IMR-90 (cell line): ENCODE data around the gene LRCH3. TPM values are rescaled to one million over a fixed set of nuclear protein-coding genes. Genes with fewer than 3 reads are reported as not detected.

Source experiments
- ATAC-seq: fragments of 200-7000 bp; cut with Tn5 transposase; 2 replicates; pipeline ENCODE4 v1.9.1; 2020; ENCODE audit warnings: low read depth, mild to moderate bottlenecking, moderate library complexity
- BruUV-seq: library from RNA; stranded (reverse); fragments of 400-500 nt; replicated peaks from 2 replicates; lab custom pipeline; 2021; lab: Mats Ljungman, UMichigan
- CTCF ChIA-PET: fragments of 300-600 bp; formaldehyde crosslinking; extraction: SDS; loops from one replicate; lab custom pipeline; 2021; ENCODE audit warnings: antibody characterized with exemption; lab: Yijun Ruan, JAX
- POLR2A ChIA-PET: fragments of 300-600 bp; sonication (Branson Sonifier 250); formaldehyde crosslinking; loops from one replicate; lab custom pipeline; 2022; ENCODE audit warnings: antibody characterized with exemption; ENCODE audit not compliant: unreplicated experiment; lab: Charles Lee
- DNase-seq: peaks from one replicate; pipeline ENCODE4 v3.0.0; 2013
- H2AFZ ChIP-seq: replicated peaks from 2 replicates; pipeline ENCODE3; 2013; ENCODE audit warnings: low read length, mild to moderate bottlenecking; ENCODE audit not compliant: poor library complexity
- H2AK5ac ChIP-seq: 2 replicates; pipeline ENCODE4 v1.6.1; 2013; ENCODE audit warnings: low read depth, low read length, inconsistent platforms
- H2AK9ac ChIP-seq: replicated peaks from 2 replicates; pipeline ENCODE3; 2013; ENCODE audit warnings: mild to moderate bottlenecking, low read depth, low read length, moderate library complexity; ENCODE audit not compliant: poor library complexity
- H2BK120ac ChIP-seq: 2 replicates; pipeline ENCODE4 v1.6.1; 2013; ENCODE audit warnings: low read depth, low read length, inconsistent platforms
- H2BK15ac ChIP-seq: 3 replicates; pipeline ENCODE4 v1.6.1; 2013; ENCODE audit warnings: low read depth, low read length, inconsistent platforms
- H2BK20ac ChIP-seq: 2 replicates; pipeline ENCODE4 v1.6.1; 2013; ENCODE audit warnings: low read depth, mild to moderate bottlenecking, inconsistent platforms, low read length, moderate library complexity
- H2BK5ac ChIP-seq: 2 replicates; pipeline ENCODE4 v1.6.1; 2013; ENCODE audit warnings: mild to moderate bottlenecking, low read depth, low read length, inconsistent platforms; ENCODE audit not compliant: poor library complexity, severe bottlenecking
- H3K14ac ChIP-seq: replicated peaks from 2 replicates; pipeline ENCODE4 v1.6.1; 2013; ENCODE audit warnings: low read depth, low read length, inconsistent platforms
- H3K18ac ChIP-seq: 2 replicates; pipeline ENCODE4 v1.6.1; 2013; ENCODE audit warnings: low read depth, low read length, control low read depth
- H3K23ac ChIP-seq: 2 replicates; pipeline ENCODE4 v1.6.1; 2013; ENCODE audit warnings: low read depth, low read length, inconsistent platforms
- H3K27ac ChIP-seq: 2 replicates; pipeline ENCODE4 v1.5.1; 2013; ENCODE audit warnings: mild to moderate bottlenecking, control low read depth, low read length; ENCODE audit not compliant: insufficient read depth
- H3K27me3 ChIP-seq: 2 replicates; pipeline ENCODE4 v1.6.1; 2013; ENCODE audit warnings: low read length; ENCODE audit not compliant: control insufficient read depth, insufficient read depth
- H3K36me3 ChIP-seq: 2 replicates; pipeline ENCODE4 v1.6.1; 2013; ENCODE audit warnings: low read length, mixed read lengths; ENCODE audit not compliant: control insufficient read depth, insufficient read depth
- H3K4ac ChIP-seq: 2 replicates; pipeline ENCODE4 v1.6.1; 2013; ENCODE audit warnings: low read depth, low read length, inconsistent platforms
- H3K4me1 ChIP-seq: 2 replicates; pipeline ENCODE4 v1.6.1; 2013; ENCODE audit warnings: low read length, mixed read lengths; ENCODE audit not compliant: control insufficient read depth, insufficient read depth
- H3K4me2 ChIP-seq: 2 replicates; pipeline ENCODE4 v1.6.1; 2013; ENCODE audit warnings: low read depth, mild to moderate bottlenecking, control low read depth, low read length, moderate library complexity
- H3K4me3 ChIP-seq: 2 replicates; pipeline ENCODE4 v1.5.1; 2013; ENCODE audit warnings: low read depth, mild to moderate bottlenecking, control low read depth, low read length, moderate library complexity; ENCODE audit not compliant: insufficient read depth
- H3K56ac ChIP-seq: 2 replicates; pipeline ENCODE4 v1.6.1; 2013; ENCODE audit warnings: low read length, inconsistent platforms; ENCODE audit not compliant: insufficient read depth; ENCODE audit errors: extremely low read depth
- H3K79me1 ChIP-seq, 2 experiments: 2 replicates each; pipeline ENCODE4 v1.6.1; 2013; ENCODE audit warnings: low read length in 2 of 2, inconsistent platforms in 1 of 2, low read depth in 1 of 2
- H3K9ac ChIP-seq: 2 replicates; pipeline ENCODE4 v1.6.1; 2013; ENCODE audit warnings: low read depth, low read length, control low read depth
- H3K9me1 ChIP-seq: 2 replicates; pipeline ENCODE4 v1.6.1; 2013; ENCODE audit warnings: low read length, inconsistent platforms; ENCODE audit not compliant: insufficient read depth
- H3K9me3 ChIP-seq: 2 replicates; pipeline ENCODE4 v1.6.1; 2013; ENCODE audit warnings: low read length; ENCODE audit not compliant: control insufficient read depth, insufficient read depth
- H4K20me1 ChIP-seq: 2 replicates; pipeline ENCODE4 v1.6.1; 2013; ENCODE audit warnings: low read length, inconsistent platforms; ENCODE audit not compliant: insufficient read depth
- H4K5ac ChIP-seq: 2 replicates; pipeline ENCODE4 v1.6.1; 2013; ENCODE audit warnings: mild to moderate bottlenecking, low read depth, low read length, control low read depth
- H4K8ac ChIP-seq, 2 experiments: 2 replicates each; pipeline ENCODE4 v1.6.1; 2013; ENCODE audit warnings: low read depth in 2 of 2, low read length in 2 of 2, control low read depth in 1 of 2, inconsistent platforms in 1 of 2
- H4K91ac ChIP-seq: 2 replicates; pipeline ENCODE4 v1.6.1; 2013; ENCODE audit warnings: low read depth, low read length, inconsistent platforms; ENCODE audit not compliant: insufficient read depth
- BHLHE40 ChIP-seq: fragments of 150-350 bp; IDR thresholded peaks from 2 replicates; pipeline ENCODE4 v1.6.1; 2016; ENCODE audit warnings: mild to moderate bottlenecking, low read depth, low read length
- CEBPB ChIP-seq: IDR thresholded peaks from 2 replicates; pipeline ENCODE4 v1.6.1; 2012; ENCODE audit warnings: low read depth, low read length, improper control_type of control experiment
- CHD1 ChIP-seq: IDR thresholded peaks from 2 replicates; pipeline ENCODE4 v1.6.1; 2012; ENCODE audit warnings: low read depth, low read length, improper control_type of control experiment
- CTCF ChIP-seq: conservative IDR thresholded peaks from 2 replicates; pipeline ENCODE4 v1.5.1; 2012; ENCODE audit warnings: mild to moderate bottlenecking, low read depth, low read length, improper control_type of control experiment
- ELK1 ChIP-seq: fragments of 150-350 bp; IDR thresholded peaks from 2 replicates; pipeline ENCODE4 v1.6.1; 2016; ENCODE audit warnings: low read depth, mild to moderate bottlenecking, low read length, moderate library complexity, borderline replicate concordance
- FOS ChIP-seq: fragments of 150-350 bp; IDR thresholded peaks from 2 replicates; pipeline ENCODE4 v1.6.1; 2016; ENCODE audit warnings: low read depth, low read length
- MAFK ChIP-seq: IDR thresholded peaks from 2 replicates; pipeline ENCODE4 v1.6.1; 2012; ENCODE audit warnings: low read depth, low read length, improper control_type of control experiment
- MXI1 ChIP-seq: IDR thresholded peaks from 2 replicates; pipeline ENCODE4 v1.6.1; 2012; ENCODE audit warnings: low read depth, mild to moderate bottlenecking, low read length, moderate library complexity, borderline replicate concordance
- POLR2A ChIP-seq: IDR thresholded peaks from 2 replicates; pipeline ENCODE4 v1.6.1; 2012; ENCODE audit warnings: mild to moderate bottlenecking, low read depth, low read length
- RAD21 ChIP-seq: IDR thresholded peaks from 2 replicates; pipeline ENCODE4 v1.6.1; 2012; ENCODE audit warnings: low read length, improper control_type of control experiment
- RFX5 ChIP-seq: IDR thresholded peaks from 2 replicates; pipeline ENCODE4 v1.8.0; 2012; ENCODE audit warnings: low read depth, mild to moderate bottlenecking, low read length, moderate library complexity
- SMC3 ChIP-seq: fragments of 150-350 bp; IDR thresholded peaks from 2 replicates; pipeline ENCODE4 v1.6.1; 2016; ENCODE audit warnings: low read depth, mild to moderate bottlenecking, antibody characterized with exemption, low read length, moderate library complexity
- WGBS, 2 experiments: methylation state at CpG; one replicate each; pipeline versions ENCODE4 v1.1.5 to v1.1.7; 2013; ENCODE audit warnings: missing lambda C conversion rate in 2 of 2; ENCODE audit not compliant: insufficient read length in 1 of 2; ENCODE audit errors: extremely low coverage in 2 of 2; 5-methylcytosine and 5-hydroxymethylcytosine counted together
- dilution Hi-C: fragments of 300-500 bp; cut with HindIII; formaldehyde crosslinking; loops from one replicate; pipeline ENCODE4 v1.14.3; 2018; ENCODE audit warnings: low sequenced_read_pairs; ENCODE audit not compliant: unreplicated experiment
- in situ Hi-C: fragments of 300-500 bp; cut with MboI; formaldehyde crosslinking; loops from 3 replicates; pipeline ENCODE4 v1.14.3; 2019; ENCODE audit warnings: low sequenced_read_pairs, inconsistent platforms, mixed read lengths
- intact Hi-C: fragments of 100-400 bp; cut with micrococcal nuclease; formaldehyde crosslinking; loops from 2 replicates; pipeline ENCODE4 v1.10.0; 2022
- polyA plus RNA-seq, 3 experiments: library from polyadenylated mRNA; depleted of rRNA; stranded (reverse); fragments of >200 nt; gene quantifications; 2 replicates each; pipeline ENCODE4 v1.2.3, GENCODE V29; 2012; ENCODE audit warnings: low replicate concordance in 1 of 3
- total RNA-seq: library from RNA; depleted of rRNA; stranded (reverse); fragments of >200 nt; gene quantifications from 2 replicates; pipeline ENCODE4 v1.2.3, GENCODE V29; 2012

LRCH3 gene
- total and polyA plus RNA-seq, 2 of the 4 experiments (the other 2 are of a cell fraction), result 28.5 to 40.5 TPM

GRCh38 chr3:197896421-197896820, 105.4 kb downstream of the LRCH3 start:
- no peak overlapping the region for H2AFZ ChIP-seq
- H2BK15ac ChIP-seq, result no peak overlapping the region
- no peak overlapping the region for H3K9ac ChIP-seq
- H3K56ac ChIP-seq, result no peak overlapping the region
- H4K5ac ChIP-seq, result no peak overlapping the region
- no peak overlapping the region for H2AK5ac ChIP-seq
- no peak overlapping the region for H3K4me2 ChIP-seq
- POLR2A ChIA-PET, result interaction anchor here (0.7 kb wide), 1 partner anchor 27 kb away, joined by 6 read pairs; no protein-coding TSS in a partner anchor
- no peak overlapping the region for H3K14ac ChIP-seq
- no peak overlapping the region for H4K8ac ChIP-seq
- H4K91ac ChIP-seq, result no peak overlapping the region
- TF ChIP-seq POLR2A, result no peak
- TF ChIP-seq FOS, result no peak
- TF ChIP-seq RFX5, result no peak
- TF ChIP-seq MXI1, result no peak
- no peak for TF ChIP-seq RAD21
- TF ChIP-seq CHD1, result no peak
- no peak for TF ChIP-seq CEBPB
- TF ChIP-seq ELK1, result no peak
- no peak for TF ChIP-seq SMC3
- no peak for TF ChIP-seq CTCF
- TF ChIP-seq MAFK, result no peak
- no peak for TF ChIP-seq BHLHE40
- H3K27ac ChIP-seq, result no peak overlapping the region
- H3K27me3 ChIP-seq, result no peaks in the 10 kb centered on the region
- H2AK9ac ChIP-seq, result no peak overlapping the region
- no TSS peak for BruUV-seq
- H3K4me3 ChIP-seq, result no peak overlapping the region
- no CpG with 5 or more reads among the region's 3 CpGs for WGBS, 2 experiments
- H3K36me3 ChIP-seq, result no peaks in the 10 kb centered on the region
- dilution Hi-C loops (no loop called here), in situ Hi-C loops (no loop called here), intact Hi-C loops (no loop called here)
- DNase-seq, result no peak
- CTCF ChIA-PET, result interaction anchor here (1.3 to 1.5 kb wide), 2 partner anchors 9 to 46 kb away, joined by 3 to 11 read pairs; no protein-coding TSS in a partner anchor
- H2BK120ac ChIP-seq, result no peak overlapping the region
- no peaks in the 10 kb centered on the region for H3K79me1 ChIP-seq
- no peaks in the 10 kb centered on the region for H3K9me1 ChIP-seq
- H3K23ac ChIP-seq, result no peak overlapping the region
- no peak overlapping the region for H2BK5ac ChIP-seq
- no peaks in the 10 kb centered on the region for H4K20me1 ChIP-seq
- H3K4ac ChIP-seq, result no peak overlapping the region
- H3K4me1 ChIP-seq, result no peaks in the 10 kb centered on the region
- ATAC-seq, result no peak
- H3K18ac ChIP-seq, result no peak overlapping the region
- H3K9me3 ChIP-seq, result no peaks in the 10 kb centered on the region
- no peak overlapping the region for H2BK20ac ChIP-seq
